ENCODE data around the gene RALGDS.

The RALGDS gene

DNA sequence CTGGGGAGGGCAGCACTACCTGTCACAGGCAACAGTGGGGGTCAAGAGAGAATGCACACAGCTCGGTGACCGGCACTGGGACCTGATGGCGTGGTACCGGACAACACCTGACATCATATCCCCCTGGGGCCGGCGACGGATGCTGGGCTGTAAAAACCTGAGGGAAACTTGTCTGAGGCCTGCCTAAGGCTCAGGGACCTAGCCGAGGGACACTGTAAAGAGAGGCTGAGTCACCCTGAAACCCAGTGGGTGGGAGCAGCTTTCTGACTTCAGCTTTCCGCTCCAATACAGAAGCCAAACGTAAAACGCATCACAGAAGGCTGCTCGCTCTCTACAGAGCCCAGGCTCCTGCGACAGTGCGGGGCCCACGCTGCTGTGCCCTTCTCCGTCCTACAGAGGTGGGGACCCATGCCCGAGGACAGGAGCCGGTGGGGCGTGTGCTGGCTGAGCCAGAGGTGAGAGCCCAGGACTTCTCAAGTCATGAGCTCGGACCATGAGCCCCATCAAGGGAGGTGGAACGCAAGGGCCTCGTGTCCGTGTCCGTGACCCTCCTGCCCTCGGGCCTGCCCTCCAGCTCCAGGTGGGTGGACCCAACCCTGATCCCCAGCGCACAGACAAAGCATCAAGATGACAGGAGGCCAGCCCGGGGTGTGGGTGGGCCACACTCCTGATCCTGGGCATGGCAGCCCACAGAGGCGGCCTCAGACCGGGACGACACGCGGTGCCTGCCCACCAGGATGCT is 5.3 kb downstream of the RALGDS start (continued):
- TF ChIP-seq, protein P1, sequence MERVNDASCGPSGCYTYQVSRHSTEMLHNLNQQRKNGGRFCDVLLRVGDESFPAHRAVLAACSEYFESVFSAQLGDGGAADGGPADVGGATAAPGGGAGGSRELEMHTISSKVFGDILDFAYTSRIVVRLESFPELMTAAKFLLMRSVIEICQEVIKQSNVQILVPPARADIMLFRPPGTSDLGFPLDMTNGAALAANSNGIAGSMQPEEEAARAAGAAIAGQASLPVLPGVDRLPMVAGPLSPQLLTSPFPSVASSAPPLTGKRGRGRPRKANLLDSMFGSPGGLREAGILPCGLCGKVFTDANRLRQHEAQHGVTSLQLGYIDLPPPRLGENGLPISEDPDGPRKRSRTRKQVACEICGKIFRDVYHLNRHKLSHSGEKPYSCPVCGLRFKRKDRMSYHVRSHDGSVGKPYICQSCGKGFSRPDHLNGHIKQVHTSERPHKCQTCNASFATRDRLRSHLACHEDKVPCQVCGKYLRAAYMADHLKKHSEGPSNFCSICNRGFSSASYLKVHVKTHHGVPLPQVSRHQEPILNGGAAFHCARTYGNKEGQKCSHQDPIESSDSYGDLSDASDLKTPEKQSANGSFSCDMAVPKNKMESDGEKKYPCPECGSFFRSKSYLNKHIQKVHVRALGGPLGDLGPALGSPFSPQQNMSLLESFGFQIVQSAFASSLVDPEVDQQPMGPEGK (tag by site-specific recombination; IDR thresholded peaks at IDR 0.05): 0 out of 2 replicates have a peak, but pooled peaks have one; percentile 44
- TF ChIP-seq IKZF3 (tag by site-specific recombination; IDR thresholded peaks at IDR 0.05): no peak
- TF ChIP-seq, protein P2, sequence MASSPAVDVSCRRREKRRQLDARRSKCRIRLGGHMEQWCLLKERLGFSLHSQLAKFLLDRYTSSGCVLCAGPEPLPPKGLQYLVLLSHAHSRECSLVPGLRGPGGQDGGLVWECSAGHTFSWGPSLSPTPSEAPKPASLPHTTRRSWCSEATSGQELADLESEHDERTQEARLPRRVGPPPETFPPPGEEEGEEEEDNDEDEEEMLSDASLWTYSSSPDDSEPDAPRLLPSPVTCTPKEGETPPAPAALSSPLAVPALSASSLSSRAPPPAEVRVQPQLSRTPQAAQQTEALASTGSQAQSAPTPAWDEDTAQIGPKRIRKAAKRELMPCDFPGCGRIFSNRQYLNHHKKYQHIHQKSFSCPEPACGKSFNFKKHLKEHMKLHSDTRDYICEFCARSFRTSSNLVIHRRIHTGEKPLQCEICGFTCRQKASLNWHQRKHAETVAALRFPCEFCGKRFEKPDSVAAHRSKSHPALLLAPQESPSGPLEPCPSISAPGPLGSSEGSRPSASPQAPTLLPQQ (tag by site-specific recombination; IDR thresholded peaks at IDR 0.05): peak; percentile 91
- no peak for TF ChIP-seq ZNF274 (IDR thresholded peaks at IDR 0.05; ENCODE audit: low read length)
- no peak for TF ChIP-seq ZNF274 (tag by site-specific recombination; IDR thresholded peaks at IDR 0.05; ENCODE audit: borderline replicate concordance)
- no peak for TF ChIP-seq ZNF423 (tag by site-specific recombination; IDR thresholded peaks at IDR 0.05)
- no peak for TF ChIP-seq ZNF626 (tag by site-specific recombination; IDR thresholded peaks at IDR 0.05)
- peak; percentile 49; the same call in 1 of the 2 replicates for TF ChIP-seq ZNF629 (tag by site-specific recombination; IDR thresholded peaks at IDR 0.05)
- TF ChIP-seq SALL2 (tag by site-specific recombination; IDR thresholded peaks at IDR 0.05; ENCODE audit: borderline replicate concordance): no peak
- TF ChIP-seq ZBTB48 (tag by site-specific recombination; IDR thresholded peaks at IDR 0.05): peak; percentile 26
- no peak for TF ChIP-seq ZNF221 (tag by site-specific recombination; IDR thresholded peaks at IDR 0.05; ENCODE audit: borderline replicate concordance)
- TF ChIP-seq ZNF768 (tag by site-specific recombination; IDR thresholded peaks at IDR 0.05): no peak
- peak; percentile 9; the same call in 1 of the 2 replicates for TF ChIP-seq ZFHX2 (tag by site-specific recombination; conservative IDR thresholded peaks at IDR 0.05)
- TF ChIP-seq, protein P3, sequence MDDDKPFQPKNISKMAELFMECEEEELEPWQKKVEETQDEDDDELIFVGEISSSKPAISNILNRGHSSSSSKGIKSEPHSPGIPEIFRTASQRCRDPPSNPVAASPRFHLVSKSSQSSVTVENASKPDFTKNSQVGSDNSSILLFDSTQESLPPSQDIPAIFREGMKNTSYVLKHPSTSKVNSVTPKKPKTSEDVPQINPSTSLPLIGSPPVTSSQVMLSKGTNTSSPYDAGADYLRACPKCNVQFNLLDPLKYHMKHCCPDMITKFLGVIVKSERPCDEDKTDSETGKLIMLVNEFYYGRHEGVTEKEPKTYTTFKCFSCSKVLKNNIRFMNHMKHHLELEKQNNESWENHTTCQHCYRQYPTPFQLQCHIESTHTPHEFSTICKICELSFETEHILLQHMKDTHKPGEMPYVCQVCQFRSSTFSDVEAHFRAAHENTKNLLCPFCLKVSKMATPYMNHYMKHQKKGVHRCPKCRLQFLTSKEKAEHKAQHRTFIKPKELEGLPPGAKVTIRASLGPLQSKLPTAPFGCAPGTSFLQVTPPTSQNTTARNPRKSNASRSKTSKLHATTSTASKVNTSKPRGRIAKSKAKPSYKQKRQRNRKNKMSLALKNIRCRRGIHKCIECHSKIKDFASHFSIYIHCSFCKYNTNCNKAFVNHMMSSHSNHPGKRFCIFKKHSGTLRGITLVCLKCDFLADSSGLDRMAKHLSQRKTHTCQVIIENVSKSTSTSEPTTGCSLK (tag by site-specific recombination; IDR thresholded peaks at IDR 0.05): no peak
- TF ChIP-seq, protein P4, sequence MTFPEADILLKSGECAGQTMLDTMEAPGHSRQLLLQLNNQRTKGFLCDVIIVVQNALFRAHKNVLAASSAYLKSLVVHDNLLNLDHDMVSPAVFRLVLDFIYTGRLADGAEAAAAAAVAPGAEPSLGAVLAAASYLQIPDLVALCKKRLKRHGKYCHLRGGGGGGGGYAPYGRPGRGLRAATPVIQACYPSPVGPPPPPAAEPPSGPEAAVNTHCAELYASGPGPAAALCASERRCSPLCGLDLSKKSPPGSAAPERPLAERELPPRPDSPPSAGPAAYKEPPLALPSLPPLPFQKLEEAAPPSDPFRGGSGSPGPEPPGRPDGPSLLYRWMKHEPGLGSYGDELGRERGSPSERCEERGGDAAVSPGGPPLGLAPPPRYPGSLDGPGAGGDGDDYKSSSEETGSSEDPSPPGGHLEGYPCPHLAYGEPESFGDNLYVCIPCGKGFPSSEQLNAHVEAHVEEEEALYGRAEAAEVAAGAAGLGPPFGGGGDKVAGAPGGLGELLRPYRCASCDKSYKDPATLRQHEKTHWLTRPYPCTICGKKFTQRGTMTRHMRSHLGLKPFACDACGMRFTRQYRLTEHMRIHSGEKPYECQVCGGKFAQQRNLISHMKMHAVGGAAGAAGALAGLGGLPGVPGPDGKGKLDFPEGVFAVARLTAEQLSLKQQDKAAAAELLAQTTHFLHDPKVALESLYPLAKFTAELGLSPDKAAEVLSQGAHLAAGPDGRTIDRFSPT (tag by site-specific recombination; IDR thresholded peaks at IDR 0.05): no peak
- no peak for TF ChIP-seq REPIN1 (tag by site-specific recombination; IDR thresholded peaks at IDR 0.05; ENCODE audit: low read depth)
- no peak for TF ChIP-seq MYNN (tag by site-specific recombination; IDR thresholded peaks at IDR 0.05; ENCODE audit: borderline replicate concordance)
